Memory B cell (primary cell): ENCODE results near the gene FARP2.

Experiments used
- ATAC-seq: fragments of 150-1000 bp; cut with Tn5 transposase; 2 replicates; pipeline ENCODE4 v1.10.0; 2021; ENCODE audit warnings: low read depth, mild to moderate bottlenecking, moderate library complexity
- DNase-seq, 2 donors: peaks; one replicate each; pipeline ENCODE4 v3.0.0; 2022; ENCODE audit warnings: low spot score in 2 of 2
- H3K27ac Mint-ChIP-seq: one replicate; pipeline ENCODE4 v1.8.0; 2022; ENCODE audit warnings: mild to moderate bottlenecking, moderate library complexity, mixed read lengths
- H3K27me3 Mint-ChIP-seq: one replicate; pipeline ENCODE4 v1.8.0; 2022; ENCODE audit warnings: mixed read lengths
- H3K36me3 Mint-ChIP-seq: one replicate; pipeline ENCODE4 v1.8.0; 2022; ENCODE audit warnings: mild to moderate bottlenecking, mixed read lengths
- H3K4me1 Mint-ChIP-seq: one replicate; pipeline ENCODE4 v1.8.0; 2022; ENCODE audit warnings: mixed read lengths
- H3K4me3 Mint-ChIP-seq: one replicate; pipeline ENCODE4 v1.8.0; 2022; ENCODE audit warnings: mild to moderate bottlenecking, moderate library complexity, mixed read lengths
- H3K9me3 Mint-ChIP-seq: one replicate; pipeline ENCODE4 v1.8.0; 2022; ENCODE audit warnings: mixed read lengths

Gene FARP2, protein sequence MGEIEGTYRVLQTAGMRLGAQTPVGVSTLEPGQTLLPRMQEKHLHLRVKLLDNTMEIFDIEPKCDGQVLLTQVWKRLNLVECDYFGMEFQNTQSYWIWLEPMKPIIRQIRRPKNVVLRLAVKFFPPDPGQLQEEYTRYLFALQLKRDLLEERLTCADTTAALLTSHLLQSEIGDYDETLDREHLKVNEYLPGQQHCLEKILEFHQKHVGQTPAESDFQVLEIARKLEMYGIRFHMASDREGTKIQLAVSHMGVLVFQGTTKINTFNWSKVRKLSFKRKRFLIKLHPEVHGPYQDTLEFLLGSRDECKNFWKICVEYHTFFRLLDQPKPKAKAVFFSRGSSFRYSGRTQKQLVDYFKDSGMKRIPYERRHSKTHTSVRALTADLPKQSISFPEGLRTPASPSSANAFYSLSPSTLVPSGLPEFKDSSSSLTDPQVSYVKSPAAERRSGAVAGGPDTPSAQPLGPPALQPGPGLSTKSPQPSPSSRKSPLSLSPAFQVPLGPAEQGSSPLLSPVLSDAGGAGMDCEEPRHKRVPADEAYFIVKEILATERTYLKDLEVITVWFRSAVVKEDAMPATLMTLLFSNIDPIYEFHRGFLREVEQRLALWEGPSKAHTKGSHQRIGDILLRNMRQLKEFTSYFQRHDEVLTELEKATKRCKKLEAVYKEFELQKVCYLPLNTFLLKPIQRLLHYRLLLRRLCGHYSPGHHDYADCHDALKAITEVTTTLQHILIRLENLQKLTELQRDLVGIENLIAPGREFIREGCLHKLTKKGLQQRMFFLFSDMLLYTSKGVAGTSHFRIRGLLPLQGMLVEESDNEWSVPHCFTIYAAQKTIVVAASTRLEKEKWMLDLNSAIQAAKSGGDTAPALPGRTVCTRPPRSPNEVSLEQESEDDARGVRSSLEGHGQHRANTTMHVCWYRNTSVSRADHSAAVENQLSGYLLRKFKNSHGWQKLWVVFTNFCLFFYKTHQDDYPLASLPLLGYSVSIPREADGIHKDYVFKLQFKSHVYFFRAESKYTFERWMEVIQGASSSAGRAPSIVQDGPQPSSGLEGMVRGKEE

DNA sequence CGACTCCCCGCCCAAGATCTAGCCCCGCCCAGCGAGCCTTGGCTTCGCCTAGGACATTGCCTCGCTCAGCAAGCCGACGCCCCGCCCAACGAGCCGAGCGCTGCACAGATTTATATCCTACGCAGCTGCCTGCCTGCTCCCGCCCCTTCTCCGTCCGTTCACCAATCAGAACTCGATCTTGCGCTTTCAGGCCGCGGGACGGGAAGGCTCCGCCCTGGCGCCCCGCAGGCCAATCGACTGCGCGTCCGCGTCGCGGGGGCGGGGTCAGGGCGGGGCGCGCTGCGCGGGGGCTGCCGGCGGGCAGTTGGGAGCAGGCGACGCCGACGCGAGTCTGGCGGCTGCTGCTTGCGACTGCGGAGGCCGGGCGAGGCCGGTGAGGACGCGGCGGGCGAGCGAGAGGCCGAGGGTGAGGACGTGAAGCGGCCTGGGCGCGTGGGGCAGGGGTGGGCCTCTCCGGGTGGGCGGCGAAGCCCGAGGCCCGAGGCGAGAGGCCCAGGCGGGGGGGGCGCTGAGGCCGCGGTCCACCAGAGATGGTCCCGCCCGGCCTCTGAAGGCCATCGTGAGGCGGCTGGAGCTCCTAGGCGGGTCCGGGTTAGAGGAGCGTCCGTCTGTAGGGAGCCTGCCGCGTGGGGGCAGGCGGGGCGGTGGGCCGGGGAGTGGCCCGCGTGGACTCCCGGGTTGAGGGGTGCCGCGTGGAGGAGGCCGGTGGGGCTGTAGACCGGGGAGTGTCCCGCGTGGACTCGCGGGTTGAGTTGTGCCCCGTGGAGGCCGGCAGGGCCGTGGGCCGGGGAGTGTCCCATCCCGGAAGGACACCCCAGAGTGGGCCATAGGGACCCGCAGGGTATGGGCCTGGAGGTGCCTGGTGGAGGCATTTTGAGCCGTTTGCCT is at the start of gene FARP2:
TSS of gene FARP2 (plus strand) at position 303 of the 888 bp plus-strand sequence. CDS start 16,823 bp downstream, outside the sequence.
- Mint-ChIP-seq H3K4me3 (peak within 1 kb of the TSS; percentile 89), H3K4me1 (peaks cover 31% of the 10 kb centered on the region), H3K9me3 (no peaks in the 10 kb centered on the region), H3K36me3 (peaks cover 7% of the 10 kb centered on the region), H3K27ac (peak within 1 kb of the TSS; percentile 87), H3K27me3 (no peaks in the 10 kb centered on the region)
- DNase-seq (peak; percentile 89 to 97), ATAC-seq (peak; percentile 84)

DNA sequence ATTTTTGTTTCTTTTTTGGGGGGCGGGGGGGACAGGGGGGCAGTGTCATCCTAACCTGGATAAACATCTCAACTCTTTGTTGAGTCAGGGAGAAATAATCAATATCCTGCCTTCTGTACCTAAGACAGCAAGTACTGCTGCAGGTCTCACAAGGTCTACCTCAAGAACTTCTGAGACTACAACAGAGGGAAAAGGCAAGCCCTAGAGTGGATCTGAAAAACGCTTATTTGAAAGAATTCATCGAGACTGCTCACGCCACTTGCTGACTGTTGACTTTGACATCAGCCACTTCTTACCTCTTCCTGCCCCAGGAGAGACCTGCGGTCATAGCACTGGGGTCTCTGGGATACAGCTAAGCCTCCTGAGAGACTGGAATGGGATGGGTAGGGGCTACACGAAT is 49.0 kb upstream of the FARP2 start:
- Mint-ChIP-seq H3K27ac (no peak overlapping the region), H3K36me3 (peaks cover 1% of the 10 kb centered on the region), H3K27me3 (no peaks in the 10 kb centered on the region), H3K4me1 (peaks cover 52% of the 10 kb centered on the region), H3K4me3 (no peak overlapping the region), H3K9me3 (no peaks in the 10 kb centered on the region)
- no peak for ATAC-seq
- DNase-seq: no peak

DNA sequence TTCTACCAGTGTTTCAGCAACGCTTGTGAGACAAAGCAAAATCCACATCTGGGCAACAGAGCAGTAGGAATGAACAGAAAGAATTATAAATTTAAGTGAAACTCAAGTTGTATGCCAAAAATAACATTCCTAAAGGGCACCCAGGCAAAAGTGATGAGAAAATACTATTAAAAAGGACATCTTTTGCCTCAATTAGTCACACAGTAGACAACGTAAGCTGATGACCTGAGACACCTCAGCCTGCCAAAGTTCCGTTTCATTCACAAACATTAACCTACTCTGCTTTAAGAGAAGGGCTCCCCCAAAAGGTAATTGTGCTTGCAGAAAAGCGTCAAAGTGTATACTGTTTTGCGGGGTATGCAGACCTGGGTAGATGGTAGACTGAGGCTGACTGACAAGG is 47.8 kb upstream of the FARP2 start:
- H3K36me3 Mint-ChIP-seq: peaks cover 1% of the 10 kb centered on the region
- peaks cover 48% of the 10 kb centered on the region for H3K4me1 Mint-ChIP-seq
- no peaks in the 10 kb centered on the region for H3K27me3 Mint-ChIP-seq
- no peaks in the 10 kb centered on the region for H3K9me3 Mint-ChIP-seq
- no peak for ATAC-seq
- no peak overlapping the region for H3K27ac Mint-ChIP-seq
- H3K4me3 Mint-ChIP-seq: no peak overlapping the region
- no peak for DNase-seq

DNA sequence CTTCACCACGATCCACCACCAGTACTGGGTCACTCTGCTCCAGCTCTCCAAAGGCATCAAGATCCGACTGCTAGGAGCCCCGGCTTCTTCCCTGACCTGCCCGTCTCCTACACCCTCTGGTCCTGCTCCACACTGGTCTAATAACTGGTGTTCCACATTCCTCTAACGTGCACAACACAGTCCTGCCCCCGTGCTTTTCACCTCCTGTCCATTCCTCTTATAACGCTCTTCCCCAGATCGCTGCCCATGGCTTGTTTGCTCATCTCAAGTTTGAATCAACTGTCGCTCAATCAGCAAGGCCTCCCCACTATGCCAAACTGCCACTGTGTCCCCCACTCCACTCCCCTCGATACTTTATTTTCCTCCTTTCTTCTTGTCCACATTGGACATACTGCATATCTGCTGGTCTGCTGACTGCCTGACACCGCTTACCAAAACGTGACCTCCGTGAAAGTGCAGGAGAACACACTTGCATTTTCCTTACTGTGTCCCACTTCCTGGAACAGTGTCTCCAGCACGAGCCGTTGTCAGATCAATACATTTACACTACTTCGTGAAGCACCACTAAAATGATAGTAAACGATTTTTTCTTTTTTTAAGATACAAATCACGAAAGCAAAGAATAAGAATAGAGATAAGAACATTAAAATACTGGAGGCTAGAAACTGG is 47.1 kb upstream of the FARP2 start:
- no peak overlapping the region for H3K27ac Mint-ChIP-seq
- DNase-seq (no peak), ATAC-seq (no peak)
- H3K36me3 Mint-ChIP-seq: peaks cover 1% of the 10 kb centered on the region
- no peaks in the 10 kb centered on the region for H3K9me3 Mint-ChIP-seq
- peaks cover 48% of the 10 kb centered on the region for H3K4me1 Mint-ChIP-seq
- H3K4me3 Mint-ChIP-seq: no peak overlapping the region
- H3K27me3 Mint-ChIP-seq: no peaks in the 10 kb centered on the region

DNA sequence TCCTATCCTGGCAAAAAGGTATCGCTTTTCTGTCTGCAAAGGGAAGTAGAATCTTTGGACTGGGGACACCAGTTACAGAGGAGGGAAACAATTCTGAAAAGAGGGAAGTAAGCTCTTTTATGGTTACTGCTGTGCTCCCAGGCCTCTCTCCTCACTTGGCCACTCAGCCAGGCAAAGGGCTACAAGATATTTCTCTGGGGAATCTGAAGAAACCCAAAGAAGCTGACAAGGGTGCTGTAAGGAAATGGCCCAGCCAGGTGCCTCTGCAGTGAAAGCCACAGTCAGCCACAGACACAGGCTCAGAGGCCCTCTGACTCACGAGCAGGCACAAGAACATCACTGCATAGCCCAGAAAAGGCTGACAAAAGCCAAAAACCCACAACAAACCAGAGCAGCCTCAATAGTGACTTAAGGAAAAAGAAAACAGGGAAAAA is 46.4 kb upstream of the FARP2 start:
- H3K9me3 Mint-ChIP-seq: no peaks in the 10 kb centered on the region
- DNase-seq: peak; percentile 33 to 35
- H3K4me1 Mint-ChIP-seq: peaks cover 50% of the 10 kb centered on the region
- peak overlapping the region; percentile 64 for H3K4me3 Mint-ChIP-seq
- peaks cover 1% of the 10 kb centered on the region for H3K36me3 Mint-ChIP-seq
- peak; percentile 67 for ATAC-seq
- H3K27ac Mint-ChIP-seq: peak overlapping the region; percentile 80
- H3K27me3 Mint-ChIP-seq: no peaks in the 10 kb centered on the region

DNA sequence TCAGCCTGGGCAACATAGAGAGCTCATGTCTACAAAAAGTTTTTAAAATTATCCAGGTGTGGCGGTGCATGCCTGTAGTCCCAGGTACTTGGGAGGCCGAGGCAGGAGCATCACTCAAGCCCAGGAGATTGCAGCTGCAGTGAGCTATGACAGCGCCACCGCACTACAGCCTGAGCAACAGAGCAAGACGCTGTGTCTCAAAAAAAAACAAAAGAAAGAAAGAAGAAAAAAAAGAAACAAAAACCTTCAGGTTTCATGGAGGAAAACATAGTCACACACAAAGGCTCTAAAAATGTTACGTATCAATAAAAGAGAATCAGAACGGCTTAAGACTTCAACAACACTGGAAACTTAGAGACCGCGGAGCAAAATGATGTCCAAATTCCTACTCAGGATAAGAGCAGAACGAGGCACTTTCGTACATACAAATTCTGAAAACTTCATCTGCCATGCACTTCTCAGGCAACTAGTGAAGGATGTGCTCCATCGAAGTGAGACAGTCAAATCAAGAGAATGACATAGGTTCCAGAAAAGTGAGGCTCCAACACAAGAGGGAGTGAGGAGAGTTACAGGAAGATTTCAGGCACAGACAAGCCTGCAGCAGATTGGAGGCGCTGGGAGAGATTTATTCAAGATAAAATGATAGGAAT is 45.0 kb upstream of the FARP2 start:
- no peak for ATAC-seq
- Mint-ChIP-seq H3K9me3 (no peaks in the 10 kb centered on the region), H3K36me3 (peaks cover 1% of the 10 kb centered on the region), H3K27ac (peak overlapping the region; percentile 72), H3K27me3 (no peaks in the 10 kb centered on the region), H3K4me1 (peaks cover 43% of the 10 kb centered on the region), H3K4me3 (peak overlapping the region; percentile 62)
- DNase-seq: no peak

DNA sequence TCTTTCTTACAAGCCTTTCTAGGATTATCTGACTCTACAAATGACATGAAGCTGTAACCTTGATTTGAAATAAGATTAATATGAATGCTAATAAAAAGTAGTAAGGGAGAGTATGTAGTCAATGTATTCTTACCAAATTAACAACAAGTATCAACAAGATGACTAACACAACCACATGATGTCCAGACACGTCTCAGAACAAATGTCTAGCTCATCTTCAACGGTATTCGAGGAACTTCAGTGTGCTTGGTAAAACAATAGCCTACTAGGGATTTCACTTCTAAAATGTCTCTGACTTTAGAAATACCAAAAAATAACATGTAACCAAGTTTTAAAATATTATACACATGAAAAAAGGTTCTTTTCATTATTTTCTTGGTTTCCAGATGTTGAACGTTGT is 44.0 kb upstream of the FARP2 start:
- no peak for DNase-seq
- H3K27ac Mint-ChIP-seq: no peak overlapping the region
- H3K4me3 Mint-ChIP-seq: no peak overlapping the region

DNA sequence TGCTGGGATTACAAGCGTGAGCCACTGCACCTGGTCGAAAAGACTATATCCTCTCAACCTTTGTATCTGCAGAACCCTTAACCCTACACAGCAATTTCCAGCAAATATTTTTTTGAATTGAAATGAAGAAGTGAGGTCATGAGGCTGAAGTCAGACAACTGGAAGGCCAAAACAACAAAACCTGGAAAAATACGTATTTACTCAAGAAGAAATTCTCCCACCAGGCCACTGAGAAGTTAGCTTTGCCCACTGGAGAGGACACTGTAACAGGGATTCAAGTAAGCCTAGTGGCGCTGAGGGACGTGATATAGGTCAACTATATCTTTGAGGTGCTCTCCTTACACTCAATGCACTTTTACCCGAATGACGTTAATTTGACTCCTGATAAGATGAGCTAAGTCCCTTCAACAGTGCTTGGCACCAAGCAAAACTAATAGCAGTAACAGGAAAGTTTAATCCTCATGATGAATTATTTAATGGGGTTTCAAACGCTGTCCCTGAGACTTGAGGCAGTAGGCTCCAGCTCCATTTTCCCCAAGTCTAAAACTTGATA is 42.5 kb upstream of the FARP2 start:
- Mint-ChIP-seq H3K27me3 (no peaks in the 10 kb centered on the region), H3K36me3 (peaks cover 2% of the 10 kb centered on the region), H3K4me1 (peaks cover 54% of the 10 kb centered on the region), H3K27ac (no peak overlapping the region), H3K4me3 (no peak overlapping the region), H3K9me3 (no peaks in the 10 kb centered on the region)
- no peak for ATAC-seq
- no peak for DNase-seq

More for the DNA sequence above, 44.0 kb upstream of the FARP2 start:
- H3K4me1 Mint-ChIP-seq: peaks cover 46% of the 10 kb centered on the region
- H3K27me3 Mint-ChIP-seq: no peaks in the 10 kb centered on the region
- ATAC-seq: no peak
- no peaks in the 10 kb centered on the region for H3K36me3 Mint-ChIP-seq
- H3K9me3 Mint-ChIP-seq: no peaks in the 10 kb centered on the region

DNA sequence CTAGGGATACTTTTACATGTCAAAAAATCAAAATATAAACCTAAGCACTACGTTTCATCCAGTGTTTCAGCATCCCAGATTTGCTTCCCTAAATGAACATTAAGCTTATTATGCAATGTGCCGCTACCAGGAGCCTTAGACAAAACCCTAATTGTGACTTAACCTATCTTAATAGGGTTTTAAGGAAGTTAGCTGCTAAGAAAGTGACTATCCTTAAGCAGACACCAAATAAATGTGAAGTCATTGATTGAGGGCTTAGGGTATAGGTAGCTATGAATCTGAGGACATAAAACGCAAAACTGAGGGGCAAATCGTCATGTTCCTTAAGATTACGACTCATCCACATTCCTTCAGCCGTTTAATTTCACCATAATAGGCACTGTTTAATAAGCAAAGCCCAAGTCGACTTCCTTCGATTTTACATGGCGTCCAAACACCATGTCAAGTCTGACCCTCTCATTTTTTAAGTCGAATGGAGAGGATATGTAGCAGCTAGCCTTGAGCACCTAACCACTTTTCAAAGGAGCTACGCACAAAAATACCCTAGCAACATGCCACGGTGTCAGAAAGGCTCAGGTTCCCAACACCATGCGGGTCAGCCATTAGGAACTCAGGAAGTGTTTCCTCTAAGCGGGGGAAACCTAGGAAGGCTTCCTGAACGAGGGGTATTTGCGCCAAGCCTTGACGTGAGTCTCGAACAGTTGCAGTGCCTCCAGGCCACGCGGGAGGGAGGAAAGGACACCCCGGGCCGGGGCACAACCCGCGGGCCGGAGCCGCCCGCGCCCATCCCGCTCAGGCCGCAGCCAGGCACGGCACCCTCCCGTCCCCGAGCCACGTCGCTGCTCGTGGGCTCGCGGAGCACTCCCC is 41.6 kb upstream of the FARP2 start:
- peaks cover 51% of the 10 kb centered on the region for H3K4me1 Mint-ChIP-seq
- ATAC-seq: no peak
- DNase-seq: no peak
- no peaks in the 10 kb centered on the region for H3K27me3 Mint-ChIP-seq
- peaks cover 2% of the 10 kb centered on the region for H3K36me3 Mint-ChIP-seq
- H3K27ac Mint-ChIP-seq: peak overlapping the region; percentile 98
- H3K4me3 Mint-ChIP-seq: peak overlapping the region; percentile 99
- H3K9me3 Mint-ChIP-seq: no peaks in the 10 kb centered on the region

DNA sequence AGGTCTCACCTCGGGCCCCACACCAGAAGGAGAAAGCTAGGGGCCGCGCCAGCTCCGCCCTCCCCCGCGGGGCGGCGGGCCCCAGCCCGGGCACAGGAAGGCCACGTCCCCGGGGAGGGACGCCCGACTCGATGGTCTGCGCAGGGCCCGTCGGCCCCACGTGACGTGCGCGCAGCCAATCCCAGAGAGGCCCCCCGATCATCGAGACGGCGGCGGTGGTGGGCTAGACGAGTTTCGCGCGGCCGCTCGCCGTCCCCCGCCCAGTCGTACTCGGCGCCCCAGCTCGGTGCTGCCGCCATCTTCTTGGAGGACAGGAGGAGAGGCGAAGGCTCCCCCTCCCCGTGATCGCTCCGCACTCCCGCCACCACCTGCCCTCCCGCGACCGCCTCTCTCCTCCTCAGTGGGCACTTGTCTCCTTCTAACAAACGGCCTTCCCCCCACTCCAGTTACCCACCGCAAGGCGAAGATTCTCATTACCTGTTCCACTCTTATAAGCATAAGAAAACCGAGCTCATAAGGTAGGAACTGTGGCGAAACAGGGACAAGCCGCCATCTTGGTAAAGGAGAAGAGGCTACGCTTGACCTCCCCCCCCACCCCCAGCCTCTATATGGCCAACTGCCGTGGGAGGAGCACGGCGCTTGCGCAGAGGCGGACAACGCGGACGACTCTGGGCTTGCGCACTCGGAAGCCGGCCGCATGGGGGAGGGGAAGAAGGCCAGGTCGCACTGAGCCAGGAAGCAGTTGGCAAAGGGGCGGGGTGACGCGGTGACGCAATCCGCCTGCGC is 40.8 kb upstream of the FARP2 start, which contains the start of gene HDLBP:
TSS of gene HDLBP (minus strand) at position 580 of the 786 bp plus-strand sequence. CDS start 48,803 bp downstream, outside the sequence.
- no peaks in the 10 kb centered on the region for H3K27me3 Mint-ChIP-seq
- peaks cover 6% of the 10 kb centered on the region for H3K36me3 Mint-ChIP-seq
- H3K27ac Mint-ChIP-seq: peak within 1 kb of the TSS; percentile 98
- peak; percentile 68 for ATAC-seq
- H3K4me3 Mint-ChIP-seq: peak within 1 kb of the TSS; percentile 99
- H3K9me3 Mint-ChIP-seq: no peaks in the 10 kb centered on the region
- H3K4me1 Mint-ChIP-seq: peaks cover 48% of the 10 kb centered on the region
- peak; percentile 94 to 100 for DNase-seq
